Tibial nerve (tissue), 4 donors: Measurements from ENCODE around the gene PPM1L.
A peak's percentile ranks its signal among the peaks of the same experiment; 100 is the strongest.

Experiments
- EP300 ChIP-seq, 2 donors: sonication (generic); formaldehyde crosslinking; IDR thresholded peaks; one replicate each; pipeline ENCODE4 v1.6.1; 2017; ENCODE audit warnings: antibody characterized with exemption in 2 of 2, mild to moderate bottlenecking in 1 of 2
- POLR2A ChIP-seq, 2 donors: fragments of 450-650 bp; IDR thresholded peaks; one replicate each; pipeline ENCODE4 v1.6.1; 2017; ENCODE audit warnings: antibody characterized with exemption in 2 of 2, mild to moderate bottlenecking in 2 of 2, moderate library complexity in 2 of 2
- TF ChIP-seq, protein P1 (sequence below), 5 experiments: fragments of 200-600 bp in 3 of 5; fragments of 450-650 bp in 2 of 5; sonication (generic) in 3 of 5; IDR thresholded peaks; one replicate each; pipeline ENCODE4 v1.5.1; 2016 to 2019; ENCODE audit warnings: antibody characterized with exemption in 5 of 5, mild to moderate bottlenecking in 3 of 5, moderate library complexity in 2 of 5

DNA sequence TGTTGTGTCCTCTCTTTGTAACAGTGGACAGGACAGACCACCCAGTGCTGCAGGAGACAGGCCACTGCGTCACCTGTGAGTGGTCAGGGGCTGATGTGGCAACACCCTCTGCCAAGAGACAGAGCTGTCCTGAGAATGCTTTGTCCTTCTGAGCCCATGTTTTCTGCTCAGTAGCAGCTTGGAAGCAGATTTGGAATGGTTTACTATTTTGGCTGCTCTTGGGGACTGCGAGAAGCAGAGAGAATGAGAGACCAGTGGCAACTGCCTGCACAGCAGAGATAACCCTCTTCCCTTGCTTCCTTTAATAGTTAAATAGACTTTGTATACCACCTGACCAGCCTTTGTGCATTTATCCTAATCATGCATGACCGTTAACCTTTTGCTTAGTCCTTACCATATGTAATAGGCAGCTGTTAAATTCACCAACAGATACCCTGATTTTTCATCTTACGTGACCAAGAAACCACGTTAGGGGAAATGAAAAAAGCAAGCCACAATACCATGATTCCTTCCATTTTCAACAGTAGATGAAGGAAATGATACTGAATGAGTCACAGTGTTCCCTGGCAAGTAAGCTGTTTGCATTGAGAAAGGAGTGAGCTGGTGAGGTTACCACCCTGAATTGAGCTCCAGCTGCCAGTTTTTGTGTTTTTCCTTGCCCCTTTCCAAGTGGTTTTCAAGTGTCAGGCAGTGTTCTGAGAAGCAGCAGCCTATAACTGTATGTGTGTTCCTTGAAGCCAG lies 313.6 kb downstream of the PPM1L start:
- TF ChIP-seq, protein P1, sequence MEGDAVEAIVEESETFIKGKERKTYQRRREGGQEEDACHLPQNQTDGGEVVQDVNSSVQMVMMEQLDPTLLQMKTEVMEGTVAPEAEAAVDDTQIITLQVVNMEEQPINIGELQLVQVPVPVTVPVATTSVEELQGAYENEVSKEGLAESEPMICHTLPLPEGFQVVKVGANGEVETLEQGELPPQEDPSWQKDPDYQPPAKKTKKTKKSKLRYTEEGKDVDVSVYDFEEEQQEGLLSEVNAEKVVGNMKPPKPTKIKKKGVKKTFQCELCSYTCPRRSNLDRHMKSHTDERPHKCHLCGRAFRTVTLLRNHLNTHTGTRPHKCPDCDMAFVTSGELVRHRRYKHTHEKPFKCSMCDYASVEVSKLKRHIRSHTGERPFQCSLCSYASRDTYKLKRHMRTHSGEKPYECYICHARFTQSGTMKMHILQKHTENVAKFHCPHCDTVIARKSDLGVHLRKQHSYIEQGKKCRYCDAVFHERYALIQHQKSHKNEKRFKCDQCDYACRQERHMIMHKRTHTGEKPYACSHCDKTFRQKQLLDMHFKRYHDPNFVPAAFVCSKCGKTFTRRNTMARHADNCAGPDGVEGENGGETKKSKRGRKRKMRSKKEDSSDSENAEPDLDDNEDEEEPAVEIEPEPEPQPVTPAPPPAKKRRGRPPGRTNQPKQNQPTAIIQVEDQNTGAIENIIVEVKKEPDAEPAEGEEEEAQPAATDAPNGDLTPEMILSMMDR (IDR thresholded peaks at IDR 0.05) = no peak
- TF ChIP-seq EP300 (IDR thresholded peaks at IDR 0.05) (peak in 1 of 2 donors; percentile 61), POLR2A (IDR thresholded peaks at IDR 0.05) (no peak)
